Frontal cortex (tissue), 4 donors: ENCODE measurements around the gene ATXN1. TPM values are rescaled to one million over a fixed set of nuclear protein-coding genes. Genes with fewer than 3 reads are reported as not detected.

Source experiments
- DNase-seq, 2 donors: peaks; one replicate each; pipeline ENCODE4 v3.0.0; 2012; ENCODE audit warnings: low spot score in 2 of 2
- FAIRE-seq: peaks from 2 replicates; lab custom pipeline; 2012; peaks lifted over from hg19 to GRCh38; lab: Jason Lieb, UNC
- total RNA-seq: library from RNA; depleted of rRNA; stranded (reverse); fragments of >200 nt; gene quantifications from one replicate; pipeline ENCODE4 v1.2.3, GENCODE V29; 2014
- donor health status: control.
- donor health status: control.
- donor health status: control.

The ATXN1 gene
- total RNA-seq, 1 donor from 2014 or later = 52.2 TPM

DNA sequence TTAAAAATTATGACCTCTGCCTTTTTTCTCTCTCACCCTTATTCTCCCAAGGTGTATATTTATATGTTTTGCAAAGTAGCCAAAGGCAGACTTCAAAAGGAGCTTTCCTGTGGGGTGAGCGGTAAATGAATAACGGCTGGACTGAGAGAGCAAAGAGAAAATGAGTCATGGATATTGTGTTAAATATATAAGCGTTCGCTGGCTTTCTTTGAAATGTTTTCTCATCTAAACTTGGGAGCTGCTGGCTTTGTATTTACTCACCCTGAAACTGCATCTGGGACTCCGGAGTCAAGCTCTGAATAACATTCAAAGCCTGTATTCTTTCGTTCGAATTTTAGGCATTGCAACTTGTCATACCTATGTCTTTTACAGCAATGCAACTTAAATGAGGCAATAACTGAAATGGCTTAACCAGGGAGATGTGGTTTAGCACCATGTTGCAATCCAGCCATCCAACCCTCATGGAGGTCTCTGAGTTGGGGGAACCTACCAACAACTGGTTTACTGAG, 32.0 kb downstream of the ATXN1 start:
- DNase-seq (no peak), FAIRE-seq (no peak)

DNA sequence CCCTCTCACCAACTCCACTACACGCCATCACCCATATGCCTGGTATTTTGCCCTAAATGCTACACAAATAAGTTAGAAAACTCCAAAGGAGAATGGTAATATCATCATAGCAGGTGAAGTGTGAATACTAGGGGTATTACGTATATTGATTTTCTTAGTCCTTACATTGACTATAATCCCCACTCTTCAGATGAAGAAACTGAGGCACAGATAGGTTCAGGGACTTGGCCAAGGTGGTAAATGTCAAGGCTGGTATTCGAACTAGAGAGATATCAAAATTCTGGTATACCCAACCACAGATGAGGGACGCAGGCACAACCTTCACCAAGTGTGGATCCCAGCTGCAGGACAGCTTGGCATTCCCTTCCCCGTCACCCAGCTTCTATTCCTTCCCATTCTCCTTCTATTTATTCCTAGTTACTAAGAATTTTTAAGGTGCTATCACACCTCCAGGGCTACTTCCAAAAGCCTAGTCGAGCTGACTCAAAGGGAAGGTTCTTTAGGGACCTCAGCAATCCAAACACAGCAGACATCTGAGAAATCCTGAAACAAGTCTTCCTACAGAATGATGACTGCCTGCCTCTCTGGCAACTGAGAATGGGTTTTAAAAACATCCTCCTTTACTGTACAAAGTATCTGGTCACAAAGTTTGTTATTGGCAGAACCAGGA, 32.6 kb downstream of the ATXN1 start:
- DNase-seq (no peak), FAIRE-seq (no peak)

GRCh38 chr6:16727996-16728395, 33.3 kb downstream of the ATXN1 start:
- FAIRE-seq (no peak), DNase-seq (no peak)

- no peak for DNase-seq
- FAIRE-seq = no peak
Observed at GRCh38 chr6:16725145-16725864, 36.0 kb downstream of the ATXN1 start.

DNA sequence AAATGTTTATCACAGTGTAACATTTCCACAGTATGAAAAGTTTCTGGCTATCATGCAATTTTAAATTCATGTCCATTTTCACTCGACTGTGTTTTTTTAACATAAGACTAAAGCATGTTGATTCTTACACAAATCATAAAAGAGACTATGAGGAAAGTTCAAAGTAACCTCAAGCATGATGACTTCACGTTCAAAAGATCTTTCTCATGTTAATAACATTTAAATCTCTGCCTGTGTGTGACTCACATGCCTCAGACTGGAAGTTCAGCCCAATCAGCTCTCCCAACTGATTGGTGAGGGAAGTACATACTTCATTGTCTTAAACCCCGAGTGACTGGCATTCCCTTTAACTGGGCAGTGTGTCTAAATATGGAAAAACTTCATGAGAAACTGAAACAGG, 37.4 kb downstream of the ATXN1 start:
- FAIRE-seq (no peak), DNase-seq (no peak)

GRCh38 chr6:16723402-16723801, 37.9 kb downstream of the ATXN1 start:
- DNase-seq = no peak
- no peak for FAIRE-seq

- FAIRE-seq (no peak), DNase-seq (no peak)
Observed at GRCh38 chr6:16722630-16723029, 38.6 kb downstream of the ATXN1 start.

GRCh38 chr6:16721977-16722376, 39.3 kb downstream of the ATXN1 start:
- no peak for DNase-seq
- FAIRE-seq = no peak

DNA sequence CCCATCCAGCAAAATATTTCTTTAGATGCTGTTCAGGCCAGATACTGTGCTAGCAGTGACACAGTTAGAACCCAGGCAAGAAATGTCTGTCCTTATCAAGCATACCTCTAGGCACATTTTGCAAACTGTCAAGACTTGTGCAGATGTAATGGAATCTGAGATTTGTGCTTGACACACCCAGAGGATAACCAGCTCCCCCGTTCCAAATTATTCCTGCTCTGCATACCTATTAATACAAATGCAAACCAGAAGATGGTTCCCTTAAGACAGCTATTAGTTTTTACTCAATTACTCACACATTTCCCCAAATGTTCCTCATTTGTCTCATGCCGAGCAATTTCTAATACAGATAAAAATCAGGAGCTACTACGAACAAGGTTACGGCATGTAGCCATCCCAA, 40.4 kb downstream of the ATXN1 start:
- FAIRE-seq = no peak
- no peak for DNase-seq

- DNase-seq (no peak), FAIRE-seq (no peak)
Observed at GRCh38 chr6:16719488-16719887, 41.8 kb downstream of the ATXN1 start.

GRCh38 chr6:16718356-16718755, 42.9 kb downstream of the ATXN1 start:
- FAIRE-seq = no peak
- no peak for DNase-seq

GRCh38 chr6:16717275-16717942, 43.9 kb downstream of the ATXN1 start:
- DNase-seq = no peak
- no peak for FAIRE-seq

DNA sequence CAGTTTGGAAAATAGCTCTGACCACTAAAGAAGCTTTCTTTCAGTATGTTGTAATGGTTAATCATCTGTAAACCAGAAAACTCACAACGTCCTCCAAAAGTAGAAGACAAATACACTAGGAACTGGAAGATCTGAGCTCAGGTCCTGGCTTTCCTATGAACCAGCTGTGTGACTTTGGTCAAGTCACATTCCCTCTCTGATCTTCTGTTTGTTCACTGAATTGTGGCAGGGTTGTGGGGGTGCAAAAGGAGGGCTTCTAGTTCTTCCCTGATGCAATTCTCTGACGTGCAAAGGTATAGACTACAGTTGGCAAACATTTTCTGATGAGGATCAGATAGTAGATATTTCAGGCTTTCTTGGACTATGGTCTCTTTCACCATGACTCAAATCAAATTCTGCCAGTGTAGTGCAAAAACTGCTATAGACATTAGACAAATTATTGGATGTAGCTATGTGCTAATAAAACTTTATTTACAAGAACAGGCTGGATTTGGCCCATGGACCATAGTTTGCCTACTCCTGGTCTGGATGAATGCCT, 44.9 kb downstream of the ATXN1 start:
- FAIRE-seq = no peak
- DNase-seq = no peak

GRCh38 chr6:16713597-16713996, 47.7 kb downstream of the ATXN1 start:
- FAIRE-seq = no peak
- no peak for DNase-seq

- DNase-seq (peak in 1 of 2 donors; percentile 16), FAIRE-seq (no peak)
Observed at GRCh38 chr6:16712931-16713484, 48.3 kb downstream of the ATXN1 start.

- DNase-seq (no peak), FAIRE-seq (no peak)
Observed at GRCh38 chr6:16712255-16712930, 48.9 kb downstream of the ATXN1 start.

- DNase-seq (no peak), FAIRE-seq (no peak)
Observed at GRCh38 chr6:16711546-16712254, 49.6 kb downstream of the ATXN1 start.

DNA sequence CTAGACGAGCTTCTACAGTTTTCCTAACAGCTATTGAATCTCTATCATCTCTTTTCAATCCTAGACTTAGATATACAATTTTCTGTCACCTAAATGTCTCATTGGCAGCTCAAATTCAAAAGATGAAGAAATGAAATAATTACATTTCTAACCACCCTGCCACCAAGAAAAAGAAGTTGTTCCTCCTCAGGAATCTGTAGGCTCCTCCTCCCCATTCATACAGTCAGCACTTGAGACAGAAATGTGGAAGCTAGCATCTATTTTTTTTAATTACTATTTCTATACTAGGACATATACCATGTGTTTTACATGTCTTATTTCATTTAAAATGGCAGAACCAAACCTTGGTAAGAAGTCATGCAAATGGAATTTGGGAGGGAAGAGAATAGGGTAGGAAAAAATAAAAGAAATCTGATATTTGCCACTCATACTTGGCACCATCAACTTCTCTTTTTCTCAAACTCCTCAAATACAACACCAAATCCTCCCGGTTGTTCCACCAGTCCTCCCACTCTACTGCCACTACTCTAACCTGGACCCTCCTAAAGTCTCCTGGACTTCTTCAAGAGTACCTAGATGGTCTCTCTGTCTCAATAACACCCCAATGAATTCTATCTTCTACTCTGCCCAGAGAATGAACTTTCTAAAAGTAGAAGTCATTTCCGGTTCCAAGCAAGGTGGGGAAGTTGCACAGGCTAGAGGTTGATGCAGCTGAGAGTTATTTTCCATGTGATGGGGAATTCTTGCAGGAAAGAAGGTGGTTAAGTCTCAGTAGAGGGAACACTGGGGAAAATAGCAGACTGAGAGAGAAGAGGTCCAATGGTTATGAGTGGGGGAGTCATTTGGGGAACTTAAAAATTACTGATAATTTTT, 54.1 kb downstream of the ATXN1 start:
- FAIRE-seq = no peak
- DNase-seq = no peak
